Kidney tubule cell (primary cell): ENCODE data around the gene RAB40A.
"Not testable (repeated sequence)": the region's sequence is repeated elsewhere in the genome, so short reads cannot be mapped to it uniquely, and the experiment has no call there.

Source experiments
- DNase-seq: peaks from one replicate; pipeline ENCODE4 v3.0.0-alpha.2; 2018; ENCODE audit warnings: low spot score

Gene RAB40A

DNA sequence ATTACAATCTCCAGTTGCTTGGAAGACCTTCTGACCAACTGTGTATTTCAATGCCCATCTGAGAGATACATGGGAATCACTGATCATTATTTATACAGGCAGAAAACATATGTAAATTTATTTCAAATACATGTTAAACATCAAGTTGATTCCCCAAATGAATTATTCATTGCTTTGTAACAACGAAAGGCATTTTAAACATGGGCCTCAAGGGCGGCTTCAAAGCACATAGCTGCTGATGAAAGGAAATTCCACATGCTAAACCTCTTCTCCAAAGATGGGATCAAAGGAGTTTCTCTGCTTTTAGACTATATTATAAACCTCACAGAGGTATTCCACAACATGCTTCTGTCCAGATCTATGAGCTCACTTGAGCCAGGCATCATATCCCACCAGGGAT is 4.3 kb upstream of the RAB40A start:
- no peak for DNase-seq

DNA sequence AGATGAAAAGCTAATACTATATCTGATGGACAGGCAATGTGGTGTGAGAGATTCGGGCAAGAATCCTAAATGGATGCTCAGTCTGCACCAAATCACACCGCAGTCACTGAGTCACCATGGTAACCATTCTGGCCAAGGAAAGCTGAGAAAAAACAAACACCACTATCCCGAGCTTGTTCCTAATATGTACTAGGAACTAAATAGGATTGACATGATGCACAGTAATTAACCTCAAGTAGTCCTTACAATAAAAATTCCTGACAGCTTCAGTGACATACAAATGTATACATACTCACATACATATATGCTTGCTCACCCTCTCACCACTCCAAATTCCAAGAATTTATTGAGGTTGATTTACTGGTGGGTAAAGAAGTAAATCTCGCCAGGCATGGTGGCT is 1.1 kb upstream of the RAB40A start:
- DNase-seq: peak; percentile 2

DNA sequence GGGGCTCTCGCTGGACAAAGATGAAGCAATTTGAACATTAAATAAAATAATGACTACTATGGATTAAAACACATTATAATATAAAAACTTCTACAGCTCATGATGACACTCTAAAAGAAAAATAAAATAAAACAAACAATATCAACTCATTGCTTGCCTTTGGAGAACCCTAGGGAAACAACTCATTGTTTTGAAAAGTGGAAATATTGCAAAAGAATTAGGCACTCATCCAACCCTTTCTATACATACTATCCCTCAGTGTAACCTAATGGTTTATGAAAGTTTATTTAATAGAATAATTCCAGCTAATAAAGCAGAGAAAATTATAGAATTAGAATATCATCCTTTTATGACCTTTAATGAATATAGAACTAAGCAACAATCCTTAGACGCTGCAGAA is 718 bp downstream of the RAB40A start:
- DNase-seq: no peak

DNA sequence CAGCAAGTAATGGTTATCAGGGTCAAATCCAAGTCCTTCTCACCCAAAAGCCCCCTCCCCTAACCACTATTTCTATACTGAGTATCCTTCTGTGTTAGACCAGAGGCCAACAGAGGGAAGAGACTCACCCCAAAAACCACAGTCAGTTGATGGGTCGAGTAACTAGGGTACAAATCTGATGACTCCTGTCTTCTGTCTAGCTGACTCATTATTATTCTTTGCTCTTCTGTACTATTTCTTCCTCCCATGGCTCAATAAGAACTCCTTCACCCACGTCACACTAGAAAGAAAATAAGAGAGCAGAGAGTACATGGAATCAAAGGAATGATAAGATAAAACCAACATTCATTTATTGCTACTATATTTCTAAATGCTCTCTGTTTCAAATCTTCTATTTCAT is 2.0 kb downstream of the RAB40A start:
- peak; percentile 37 for DNase-seq

DNA sequence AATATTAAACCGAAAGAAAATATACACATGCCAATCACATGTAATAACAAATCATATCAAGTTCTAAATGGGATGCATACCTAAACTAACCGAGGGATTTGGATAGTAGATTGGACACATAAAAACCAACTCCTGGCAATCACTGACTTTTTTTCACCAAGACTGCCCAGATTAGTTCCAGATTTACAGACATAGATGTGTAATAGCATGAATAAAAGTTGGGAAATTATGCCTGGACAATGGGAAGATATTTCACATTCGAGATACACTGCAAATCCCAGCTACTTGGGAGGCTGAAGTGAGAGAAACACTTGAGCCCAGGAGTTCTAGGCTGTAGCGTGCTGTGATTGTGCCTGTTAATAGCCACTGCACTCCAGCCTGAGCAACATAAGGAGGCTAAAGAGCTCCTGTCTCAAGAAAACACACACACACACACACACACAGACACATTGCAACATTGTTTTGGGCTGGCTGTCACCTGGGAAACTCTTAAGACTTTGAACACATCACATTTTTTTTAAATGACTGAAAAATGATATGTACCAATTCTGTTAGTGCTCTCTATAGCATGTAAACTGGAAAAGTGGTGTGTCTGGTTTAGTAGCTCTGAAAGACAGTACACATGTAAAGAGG is 5.7 kb downstream of the RAB40A start:
- no peak for DNase-seq

DNA sequence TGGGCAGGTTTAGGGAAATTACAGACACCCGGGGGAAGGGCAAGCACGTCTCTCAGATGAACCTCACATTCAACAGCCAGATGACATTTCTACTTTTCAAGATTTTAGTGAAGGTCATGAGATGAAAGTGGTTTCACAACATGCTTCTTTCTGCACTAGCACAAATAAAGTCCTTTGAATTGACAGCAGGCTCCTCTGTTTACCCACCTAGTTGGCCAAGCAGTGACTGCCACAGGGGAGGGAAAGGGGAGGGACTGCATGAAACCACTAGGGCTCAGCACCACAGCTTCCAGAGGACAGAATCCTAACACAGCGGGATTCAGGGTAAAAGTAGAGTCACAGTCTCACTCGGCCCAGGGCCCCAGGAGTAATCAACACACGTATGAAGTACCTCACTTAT is 6.2 kb downstream of the RAB40A start:
- no peak for DNase-seq

DNA sequence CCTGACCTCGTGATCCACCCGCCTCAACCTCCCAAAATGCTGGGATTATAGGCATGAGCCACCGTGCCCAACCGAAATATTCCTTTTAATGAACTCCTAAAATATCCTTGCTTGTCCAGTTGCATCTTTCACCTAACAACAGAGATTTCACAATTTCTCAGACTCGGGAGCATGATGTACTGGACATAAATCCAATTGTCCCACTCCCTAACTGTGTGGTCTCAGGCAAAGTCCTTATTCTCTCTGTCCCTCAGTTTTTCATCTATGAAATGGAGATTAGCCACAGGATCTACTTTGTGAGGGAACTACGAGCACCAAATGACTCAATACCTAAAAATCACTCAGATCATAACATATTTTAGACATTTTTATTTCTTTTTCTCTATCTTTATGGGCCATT is 9.3 kb downstream of the RAB40A start:
- DNase-seq: no peak

DNA sequence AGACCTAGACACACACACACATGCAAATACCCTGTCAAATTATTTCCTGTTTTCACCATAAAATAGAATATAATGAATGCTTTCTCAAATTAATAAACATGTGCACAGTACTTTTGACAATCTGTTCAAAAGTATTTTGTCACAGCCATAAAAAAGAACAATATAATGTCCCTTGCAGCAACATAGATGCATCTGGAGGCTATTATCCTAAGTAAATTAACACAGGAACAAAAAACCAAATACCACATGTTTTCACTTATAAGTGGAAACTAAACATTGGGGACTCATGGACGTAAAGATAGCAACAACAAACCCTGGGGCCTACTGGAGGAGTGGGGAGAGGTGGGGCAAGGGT is 15.5 kb downstream of the RAB40A start:
- DNase-seq: no peak

DNA sequence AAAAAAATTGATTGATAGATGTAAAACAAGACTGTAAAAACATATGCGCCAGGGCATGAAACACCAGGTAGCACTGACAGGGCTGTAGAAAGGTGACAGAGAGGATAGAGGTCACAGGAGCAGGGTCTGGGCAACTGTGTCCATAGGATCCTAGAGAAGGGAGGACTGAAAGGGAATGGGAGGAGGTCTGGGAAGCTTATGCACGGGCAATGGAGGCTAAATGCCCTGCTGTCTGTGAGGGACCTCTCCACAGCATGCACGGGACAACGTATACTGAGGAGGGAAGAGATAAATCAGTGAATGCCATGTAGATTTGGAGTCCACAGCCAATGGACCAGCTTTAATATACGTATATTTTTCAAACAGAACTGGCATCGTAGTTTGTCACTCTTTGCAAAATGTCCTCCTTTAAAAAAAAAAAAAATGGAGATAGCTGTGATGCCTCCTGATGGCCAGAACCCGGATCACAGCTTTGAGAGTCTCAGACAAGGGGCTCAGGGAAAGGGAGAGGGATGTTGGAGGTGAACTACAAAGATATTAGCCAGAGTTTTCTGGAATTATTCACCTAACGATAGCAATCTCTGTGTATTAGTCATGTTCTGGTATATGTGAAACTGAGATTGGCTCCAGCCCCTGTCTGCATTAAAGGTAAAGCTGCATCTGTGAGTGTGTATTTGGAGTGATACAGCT is 16.0 kb downstream of the RAB40A start:
- DNase-seq: peak; percentile 3

DNA sequence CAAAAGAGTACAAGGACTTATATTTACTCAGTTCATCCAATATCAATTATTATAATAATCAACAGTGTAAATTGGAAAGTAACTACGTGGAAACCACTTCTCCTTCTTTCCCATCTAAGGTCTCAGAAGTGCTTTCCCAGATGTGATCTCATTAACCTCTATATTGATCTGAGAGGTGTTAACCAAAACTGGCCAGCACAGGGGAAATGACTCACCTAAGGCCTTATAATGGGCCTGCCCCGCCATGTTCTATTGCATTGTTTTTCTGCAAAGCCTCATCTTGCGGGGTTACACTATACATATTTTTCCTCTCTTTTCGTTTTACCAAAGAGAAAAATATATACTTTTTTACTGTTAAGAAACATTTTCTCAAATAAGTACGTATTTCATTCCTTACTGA is 20.5 kb downstream of the RAB40A start:
- no peak for DNase-seq

DNA sequence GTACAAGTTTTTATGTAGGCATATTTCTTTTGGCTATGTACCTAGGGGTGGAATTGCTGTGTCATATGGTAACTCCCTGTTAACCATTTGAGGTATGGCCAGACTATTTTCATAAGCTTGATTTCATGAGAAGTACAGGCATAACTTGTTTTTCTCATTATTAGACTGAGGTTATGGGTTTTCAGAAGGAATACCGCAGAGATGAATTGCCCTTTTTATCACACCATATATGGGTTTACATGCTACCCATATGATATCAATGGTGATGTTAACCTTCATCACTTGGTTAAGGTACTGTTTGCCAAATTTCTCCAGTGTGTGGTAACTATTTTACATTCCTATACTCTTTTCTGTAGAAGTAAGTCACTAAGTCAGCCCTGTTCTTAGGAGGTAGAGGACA is 23.5 kb downstream of the RAB40A start:
- DNase-seq: no peak

DNA sequence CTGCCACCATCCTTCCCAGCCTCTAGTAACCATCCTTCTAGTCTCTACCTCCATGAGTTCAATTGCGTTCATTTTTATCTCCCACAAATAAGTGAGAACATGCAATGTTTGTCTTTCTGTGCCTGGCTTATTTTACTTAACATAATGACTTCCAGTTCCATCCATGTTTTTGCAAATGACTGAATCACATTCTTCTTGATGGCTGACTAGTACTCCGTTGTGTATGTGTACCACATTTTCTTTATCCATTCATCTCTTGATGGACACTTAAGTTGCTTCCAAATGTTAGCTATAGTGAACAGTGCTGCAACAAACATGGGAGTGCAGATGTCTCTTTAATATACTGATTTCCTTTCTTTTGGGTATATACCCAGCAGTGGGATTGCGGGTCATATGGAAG is 25.7 kb downstream of the RAB40A start:
- not testable (repeated sequence) for DNase-seq

DNA sequence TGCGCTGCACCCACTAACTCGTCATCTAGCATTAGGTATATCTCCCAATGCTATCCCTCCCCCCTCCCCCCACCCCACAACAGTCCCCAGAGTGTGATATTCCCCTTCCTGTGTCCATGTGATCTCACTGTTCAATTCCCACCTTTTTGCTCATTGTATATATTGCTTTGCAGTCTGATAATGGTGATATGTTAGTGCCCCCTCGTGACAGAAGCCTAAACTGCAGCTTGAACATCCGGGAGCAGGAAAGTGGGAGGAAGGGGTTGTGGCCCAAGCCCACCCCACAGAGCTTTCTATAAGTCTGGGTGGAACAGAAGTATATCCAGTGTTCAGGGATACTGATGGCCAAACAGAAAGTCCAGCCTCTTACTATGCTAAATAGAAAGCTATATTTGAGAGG is 29.6 kb downstream of the RAB40A start:
- DNase-seq: peak; percentile 37

DNA sequence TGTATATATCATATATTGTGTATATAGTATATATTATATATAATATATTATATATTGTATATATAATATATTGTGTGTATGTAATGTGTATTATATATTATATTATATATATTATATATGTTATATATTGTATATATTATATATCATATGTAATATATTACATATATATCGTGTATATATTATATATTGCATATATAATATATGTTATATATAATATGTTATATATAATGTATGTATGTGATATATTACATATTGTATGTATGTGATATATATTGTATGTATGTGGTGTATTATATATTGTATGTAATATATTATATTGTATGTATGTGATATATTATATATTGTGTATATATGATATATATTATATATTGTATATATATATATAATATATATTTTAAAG is 30.5 kb downstream of the RAB40A start:
- no peak for DNase-seq

DNA sequence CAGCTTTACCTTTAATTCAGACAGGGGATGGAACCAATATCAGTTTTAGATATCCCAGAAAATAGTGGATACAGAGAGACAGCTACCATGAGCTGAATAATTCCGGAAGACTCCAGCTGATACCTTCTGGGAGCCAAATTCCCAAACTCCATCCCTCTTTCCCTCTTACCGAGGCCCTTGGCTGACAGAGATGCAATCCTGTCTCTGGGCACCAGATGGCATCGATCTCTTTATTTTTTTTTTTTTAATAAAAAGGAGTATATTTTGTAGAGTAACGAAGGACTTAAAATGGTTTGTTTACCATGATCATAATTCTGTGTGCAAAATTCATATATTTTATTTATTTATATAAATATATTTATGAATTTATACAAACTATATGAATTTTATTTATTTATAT is 31.0 kb downstream of the RAB40A start:
- peak; percentile 22 for DNase-seq

DNA sequence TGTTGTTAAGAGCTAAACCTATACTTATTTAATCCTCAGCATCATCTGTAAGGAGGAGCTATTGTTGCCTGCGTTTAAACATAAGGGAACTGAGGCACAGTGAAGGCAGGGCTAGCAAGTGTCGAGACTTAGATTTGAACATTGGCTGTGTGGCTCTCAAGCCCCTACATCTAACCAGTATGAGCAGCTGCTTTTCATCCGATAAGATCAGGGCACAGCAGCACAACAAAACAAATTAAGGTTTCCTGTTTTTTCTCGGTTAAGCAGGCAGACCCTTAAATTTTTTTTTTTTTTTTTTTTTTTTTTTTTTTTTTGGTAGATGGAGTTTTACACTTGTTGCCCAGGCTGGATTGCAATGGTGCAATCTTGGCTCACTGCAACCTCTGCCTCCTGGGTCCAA is 35.6 kb downstream of the RAB40A start:
- DNase-seq: no peak

DNA sequence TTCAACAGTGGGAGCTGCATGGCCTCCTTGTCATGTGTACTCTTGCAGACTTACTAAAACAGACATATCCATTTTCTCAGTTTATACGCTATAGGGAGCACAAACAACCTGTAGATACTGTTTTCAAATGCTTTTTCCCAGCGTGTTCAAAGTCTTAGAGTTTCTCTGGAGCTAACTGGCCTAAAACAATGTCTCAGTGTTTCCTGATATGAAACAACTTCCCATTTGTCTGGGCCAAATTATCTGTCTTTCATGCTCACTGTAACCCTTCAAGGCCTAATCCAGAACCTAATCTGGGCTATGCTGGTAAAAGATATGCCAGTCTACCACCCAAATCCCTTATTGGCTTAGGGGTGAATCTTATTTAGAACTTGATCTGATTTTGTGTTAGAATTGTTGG is 38.8 kb downstream of the RAB40A start:
- DNase-seq: no peak

DNA sequence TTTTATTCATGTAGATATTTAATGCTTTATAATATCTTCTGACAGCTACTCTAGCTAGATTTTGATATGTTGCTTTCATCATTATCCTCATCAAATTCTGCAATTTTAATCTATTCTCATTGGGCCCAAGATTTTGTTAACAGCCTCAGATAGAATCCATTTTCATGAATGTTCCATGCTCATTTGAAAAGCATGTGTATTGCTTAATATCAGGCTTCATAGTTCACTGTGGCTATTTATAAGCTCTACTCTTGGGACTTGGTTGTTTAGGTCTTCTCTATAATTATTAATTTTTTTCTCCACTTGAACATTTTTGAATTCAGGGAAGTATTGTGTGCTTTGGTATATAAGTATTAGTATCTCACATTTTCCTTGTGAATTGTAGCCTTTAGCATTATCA is 41.8 kb downstream of the RAB40A start:
- DNase-seq: no peak

DNA sequence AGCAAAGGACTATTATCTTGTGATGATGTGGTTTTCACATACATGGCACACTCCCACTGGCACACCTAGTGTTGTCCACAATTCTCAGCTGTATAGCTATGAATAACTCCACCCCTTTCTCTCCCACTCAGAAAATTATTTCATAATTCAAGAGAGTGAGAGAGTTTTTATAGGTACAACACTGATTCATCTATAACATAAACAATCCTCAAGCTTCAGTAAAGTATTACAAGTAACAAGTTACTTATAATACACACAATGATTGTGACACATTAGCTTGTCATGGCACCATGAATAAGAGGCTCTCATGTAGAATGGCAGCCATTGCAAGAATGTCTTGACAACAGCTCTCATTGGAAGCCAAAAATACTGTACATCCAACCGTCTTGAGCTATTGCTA is 43.9 kb downstream of the RAB40A start:
- DNase-seq: peak; percentile 13

DNA sequence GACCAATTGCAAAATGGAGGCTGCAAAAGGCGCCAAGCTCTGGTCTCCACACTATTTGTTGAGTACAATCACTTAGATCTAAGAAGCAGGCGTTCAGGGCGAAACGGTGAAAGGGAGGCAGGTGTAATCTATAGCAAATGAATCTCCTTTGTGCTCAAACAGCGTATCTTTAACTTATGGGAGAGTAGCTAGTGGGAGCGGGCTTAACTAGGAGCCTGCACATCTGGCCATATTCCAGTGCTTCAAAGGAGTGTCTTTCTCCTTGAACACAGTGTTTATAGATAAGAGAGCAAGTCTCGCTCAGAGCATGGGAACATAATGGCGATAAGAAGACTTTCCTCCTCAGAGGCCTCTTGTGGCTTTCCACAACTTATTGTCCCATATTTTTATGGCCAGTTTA is 49.3 kb downstream of the RAB40A start:
- not testable (repeated sequence) for DNase-seq

DNA sequence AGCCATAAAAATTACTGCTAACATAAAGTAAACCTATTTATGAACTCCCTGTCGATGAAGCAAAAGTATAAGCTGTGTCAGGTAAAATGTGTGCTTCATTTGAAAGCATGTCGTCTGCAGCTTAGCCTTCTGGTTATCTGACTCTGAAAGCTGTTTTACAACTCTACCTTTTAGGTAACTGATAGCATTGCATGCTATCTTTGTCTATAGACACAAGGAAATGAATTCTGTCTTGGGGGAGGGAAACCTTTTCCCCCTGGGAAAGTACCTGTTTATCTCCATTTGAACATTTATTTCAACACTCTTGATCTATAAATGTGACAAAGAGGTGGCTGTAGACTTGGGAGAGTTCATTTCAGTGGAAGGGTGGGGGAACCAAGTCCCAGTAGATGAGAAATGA is 51.4 kb downstream of the RAB40A start:
- no peak for DNase-seq

DNA sequence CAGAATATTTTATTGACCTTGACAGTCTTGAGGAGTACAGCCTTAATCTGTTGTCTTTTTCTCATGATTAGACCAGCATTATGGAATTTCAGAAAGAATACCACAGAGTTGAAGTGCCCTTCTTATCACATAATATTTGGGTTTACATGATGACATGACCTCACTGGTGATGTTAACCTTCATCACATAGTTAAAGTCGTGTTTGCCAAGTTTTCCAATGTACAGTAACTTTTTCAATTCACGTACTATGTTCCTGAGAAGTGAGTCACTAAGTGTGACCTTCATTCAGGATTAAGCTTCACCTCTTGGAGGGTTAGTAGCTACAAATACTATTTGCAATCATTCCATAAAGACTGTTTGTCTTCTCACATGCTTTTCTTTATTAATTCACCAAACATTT is 52.1 kb downstream of the RAB40A start:
- DNase-seq: no peak

DNA sequence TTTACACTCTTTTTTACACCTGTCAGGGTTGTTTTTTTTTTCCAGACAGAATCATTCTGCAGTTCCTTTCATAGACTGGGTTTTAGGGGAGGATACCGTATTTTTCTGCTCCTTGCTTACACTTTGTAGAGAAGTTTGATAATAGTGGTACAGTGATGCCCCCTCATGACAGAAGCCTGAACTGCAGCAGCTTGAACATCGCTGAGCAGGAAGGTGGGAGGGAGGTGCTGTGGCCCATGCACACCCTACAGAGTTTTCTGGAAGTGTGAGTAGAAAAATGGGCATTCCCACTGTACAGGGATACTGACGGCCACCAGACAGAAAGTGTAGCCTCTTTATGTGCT is 54.5 kb downstream of the RAB40A start:
- DNase-seq: peak; percentile 75

DNA sequence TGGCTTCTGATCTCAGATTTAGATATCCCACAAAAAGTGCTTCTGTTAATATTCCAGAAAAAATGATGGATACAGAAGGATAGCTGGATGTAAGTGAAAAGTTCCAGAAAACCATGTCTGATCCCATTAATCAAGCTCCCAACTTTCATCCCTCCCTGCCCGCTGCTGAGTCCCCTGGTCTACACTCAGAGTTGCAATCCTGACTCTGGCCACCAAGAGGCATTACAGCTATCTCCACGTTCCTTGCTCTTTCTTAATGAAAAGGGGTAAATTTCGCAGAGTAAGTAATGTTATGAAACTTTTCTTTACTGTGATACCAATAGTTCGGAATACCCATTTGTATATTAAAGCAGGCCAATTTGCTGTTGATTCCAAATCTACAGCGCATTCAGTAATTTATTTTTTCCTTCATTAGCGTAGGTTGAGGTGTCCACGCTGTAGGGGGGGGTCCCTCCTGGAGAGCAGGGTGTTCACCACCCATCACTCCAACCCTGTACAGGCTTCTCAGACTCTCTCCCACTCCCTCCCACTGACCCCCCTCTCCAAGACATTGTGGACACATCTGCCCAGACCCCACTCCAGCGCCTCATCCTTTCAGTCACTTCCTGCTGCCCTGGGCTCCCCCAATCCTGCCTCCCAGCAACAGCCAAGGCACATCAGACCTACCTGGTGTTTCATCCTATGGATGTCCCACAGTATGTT is 55.1 kb downstream of the RAB40A start:
- peak; percentile 23 for DNase-seq
